ENCODE data around the gene ZBTB21. TPM values are rescaled to one million over a fixed set of nuclear protein-coding genes. Genes with fewer than 3 reads are reported as not detected.

The ZBTB21 gene
- total RNA-seq, 3 donors from 2014 or later: 15.2 to 18.1 (median 16.1) TPM

DNA sequence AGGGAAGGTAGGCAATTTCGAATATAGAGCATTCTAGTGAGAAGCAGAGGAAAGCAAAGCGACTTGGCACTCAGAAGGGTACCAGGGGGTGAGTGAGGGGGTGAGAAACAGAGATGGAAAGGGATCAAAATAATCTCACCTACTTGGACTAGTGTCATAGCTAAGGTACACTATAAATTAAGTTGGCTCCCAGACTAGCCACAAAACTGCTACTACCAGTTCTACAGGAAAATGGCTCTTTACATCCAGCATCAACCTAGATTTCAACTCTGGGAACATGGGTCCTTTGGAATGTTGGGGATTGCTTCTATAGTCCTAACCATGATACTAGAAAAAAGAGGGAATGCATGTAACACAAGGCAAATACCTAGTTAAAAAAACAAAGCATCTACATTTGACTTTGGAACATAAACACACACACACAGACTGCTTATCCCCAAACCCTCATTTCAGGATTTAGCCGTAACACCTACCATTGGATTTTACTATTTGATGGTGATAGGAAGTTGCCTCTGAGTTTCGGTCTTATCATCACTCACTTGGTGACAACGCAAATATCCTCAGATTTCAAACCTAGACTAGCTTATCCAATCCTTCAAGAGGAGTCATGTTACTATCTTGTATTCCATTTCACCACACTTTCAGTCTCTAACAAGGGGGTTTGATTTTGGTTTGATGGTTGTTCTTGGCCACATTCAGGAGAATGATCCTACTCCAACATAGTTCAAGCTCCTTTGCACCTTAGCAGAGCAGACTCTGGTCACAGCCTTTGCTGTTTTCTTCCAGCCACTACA is 5.6 kb downstream of the ZBTB21 start:
- intact Hi-C loops (cut with DNase I; ENCODE audit: low total_unique reads): no loop called here
- Histone ChIP-seq H3K4me1 (no peaks in the 10 kb centered on the region), H3K36me3 (no peaks in the 10 kb centered on the region), H3K4me3 (no peak overlapping the region), H3K9me3 (no peaks in the 10 kb centered on the region), H3K27ac (no peak overlapping the region), H3K27me3 (no peaks in the 10 kb centered on the region)
- TF ChIP-seq POLR2AphosphoS5 (IDR thresholded peaks at IDR 0.05) (no peak), POLR2A (IDR thresholded peaks at IDR 0.05) (no peak)
- TF ChIP-seq, protein P1, sequence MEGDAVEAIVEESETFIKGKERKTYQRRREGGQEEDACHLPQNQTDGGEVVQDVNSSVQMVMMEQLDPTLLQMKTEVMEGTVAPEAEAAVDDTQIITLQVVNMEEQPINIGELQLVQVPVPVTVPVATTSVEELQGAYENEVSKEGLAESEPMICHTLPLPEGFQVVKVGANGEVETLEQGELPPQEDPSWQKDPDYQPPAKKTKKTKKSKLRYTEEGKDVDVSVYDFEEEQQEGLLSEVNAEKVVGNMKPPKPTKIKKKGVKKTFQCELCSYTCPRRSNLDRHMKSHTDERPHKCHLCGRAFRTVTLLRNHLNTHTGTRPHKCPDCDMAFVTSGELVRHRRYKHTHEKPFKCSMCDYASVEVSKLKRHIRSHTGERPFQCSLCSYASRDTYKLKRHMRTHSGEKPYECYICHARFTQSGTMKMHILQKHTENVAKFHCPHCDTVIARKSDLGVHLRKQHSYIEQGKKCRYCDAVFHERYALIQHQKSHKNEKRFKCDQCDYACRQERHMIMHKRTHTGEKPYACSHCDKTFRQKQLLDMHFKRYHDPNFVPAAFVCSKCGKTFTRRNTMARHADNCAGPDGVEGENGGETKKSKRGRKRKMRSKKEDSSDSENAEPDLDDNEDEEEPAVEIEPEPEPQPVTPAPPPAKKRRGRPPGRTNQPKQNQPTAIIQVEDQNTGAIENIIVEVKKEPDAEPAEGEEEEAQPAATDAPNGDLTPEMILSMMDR (IDR thresholded peaks at IDR 0.05): no peak
- no peak for DNase-seq (ENCODE audit: low spot score in 2 of 2)

GRCh38 chr21:42003051-42003461 is 7.1 kb downstream of the ZBTB21 start:
- no peak overlapping the region for H3K27ac ChIP-seq
- no peaks in the 10 kb centered on the region for H3K27me3 ChIP-seq
- no peak for DNase-seq (ENCODE audit: low spot score in 2 of 2)
- no peaks in the 10 kb centered on the region for H3K36me3 ChIP-seq
- no peak overlapping the region for H3K4me3 ChIP-seq
- intact Hi-C loops (cut with DNase I; ENCODE audit: low total_unique reads): no loop called here
- no peaks in the 10 kb centered on the region for H3K9me3 ChIP-seq
- H3K4me1 ChIP-seq: no peaks in the 10 kb centered on the region
- TF ChIP-seq, protein P1 (IDR thresholded peaks at IDR 0.05): no peak
- TF ChIP-seq POLR2A (IDR thresholded peaks at IDR 0.05) (no peak), POLR2AphosphoS5 (IDR thresholded peaks at IDR 0.05) (no peak)

DNA sequence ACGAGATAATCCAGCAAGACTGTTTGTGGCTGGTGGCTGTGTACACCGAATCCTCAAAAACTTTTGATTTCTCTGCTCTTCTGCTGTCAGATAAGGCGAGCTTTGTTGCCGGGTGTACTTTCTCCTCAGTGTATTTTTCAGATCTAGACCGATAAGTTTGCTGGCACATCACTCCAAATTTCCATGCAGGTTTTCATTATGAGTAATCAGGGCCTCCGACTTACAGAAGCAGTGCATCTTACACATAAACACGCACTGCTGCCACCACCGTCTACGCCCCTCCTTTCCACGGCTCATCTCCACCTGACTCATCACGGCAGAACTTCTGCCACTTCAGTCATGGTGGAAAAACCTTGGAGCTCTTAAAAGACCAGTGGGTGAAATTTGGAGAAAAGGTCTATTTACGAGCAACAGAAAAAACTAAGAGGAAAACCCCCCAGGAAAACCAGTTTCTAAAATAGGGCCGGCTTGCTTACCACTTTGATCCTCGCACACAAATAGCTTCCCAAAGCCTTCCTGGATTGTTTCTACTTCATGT is 7.7 kb downstream of the ZBTB21 start:
- TF ChIP-seq POLR2AphosphoS5 (IDR thresholded peaks at IDR 0.05) (no peak), POLR2A (IDR thresholded peaks at IDR 0.05) (no peak)
- TF ChIP-seq, protein P1 (IDR thresholded peaks at IDR 0.05): no peak
- Histone ChIP-seq H3K27ac (no peak overlapping the region), H3K9me3 (no peaks in the 10 kb centered on the region), H3K4me1 (no peaks in the 10 kb centered on the region), H3K4me3 (no peak overlapping the region), H3K27me3 (no peaks in the 10 kb centered on the region), H3K36me3 (no peaks in the 10 kb centered on the region)
- DNase-seq (ENCODE audit: low spot score in 2 of 2): no peak
- intact Hi-C loops (cut with DNase I; ENCODE audit: low total_unique reads): no loop called here

DNA sequence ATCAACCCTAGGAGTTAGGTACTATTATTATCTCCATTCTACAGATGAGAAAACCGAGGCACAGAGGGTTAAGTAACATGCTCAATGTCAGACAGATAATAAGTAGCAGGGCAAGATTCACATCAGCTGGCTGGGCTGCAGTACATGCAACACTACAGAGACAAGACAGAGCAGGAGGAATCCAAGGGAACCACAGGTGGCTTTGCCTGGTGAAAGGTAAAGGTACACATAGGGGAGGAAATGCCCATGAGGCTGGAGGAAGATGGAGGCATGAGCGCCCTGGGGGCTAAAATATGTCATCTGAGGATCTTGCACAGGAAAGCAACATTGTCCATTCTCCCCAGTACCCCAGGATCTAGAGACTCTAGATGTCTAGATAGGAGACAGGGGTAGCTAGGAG is 8.4 kb downstream of the ZBTB21 start:
- Histone ChIP-seq H3K27me3 (no peaks in the 10 kb centered on the region), H3K27ac (no peak overlapping the region), H3K36me3 (no peaks in the 10 kb centered on the region), H3K4me1 (no peaks in the 10 kb centered on the region), H3K4me3 (no peak overlapping the region), H3K9me3 (no peaks in the 10 kb centered on the region)
- DNase-seq (ENCODE audit: low spot score in 2 of 2): no peak
- intact Hi-C loops (cut with DNase I; ENCODE audit: low total_unique reads): no loop called here
- TF ChIP-seq, protein P1 (IDR thresholded peaks at IDR 0.05): no peak
- TF ChIP-seq POLR2AphosphoS5 (IDR thresholded peaks at IDR 0.05) (no peak), POLR2A (IDR thresholded peaks at IDR 0.05) (no peak)

DNA sequence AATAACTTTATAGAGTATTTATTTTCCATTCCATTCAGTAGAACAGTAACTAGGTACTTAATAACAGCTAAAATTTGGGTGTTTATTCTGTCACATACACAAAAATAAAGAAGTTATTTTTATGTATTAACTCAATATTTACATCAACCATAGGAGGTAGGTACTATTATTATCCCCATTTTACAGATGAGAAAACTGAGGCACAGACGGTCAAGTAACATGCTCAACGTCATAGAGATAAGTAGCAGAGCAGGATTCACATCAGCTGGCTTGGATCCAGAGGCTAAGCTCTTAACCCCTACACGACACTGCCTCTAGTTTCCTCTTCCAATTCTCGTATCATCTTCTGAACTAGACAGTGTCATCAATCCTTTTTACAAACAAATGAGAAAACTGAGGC is 9.3 kb downstream of the ZBTB21 start:
- no peaks in the 10 kb centered on the region for H3K27me3 ChIP-seq
- intact Hi-C loops (cut with DNase I; ENCODE audit: low total_unique reads): no loop called here
- no peaks in the 10 kb centered on the region for H3K4me1 ChIP-seq
- DNase-seq (ENCODE audit: low spot score in 2 of 2): no peak
- no peak overlapping the region for H3K4me3 ChIP-seq
- H3K36me3 ChIP-seq: no peaks in the 10 kb centered on the region
- H3K27ac ChIP-seq: no peak overlapping the region
- no peaks in the 10 kb centered on the region for H3K9me3 ChIP-seq
- TF ChIP-seq, protein P1 (IDR thresholded peaks at IDR 0.05): no peak
- no peak for TF ChIP-seq POLR2A (IDR thresholded peaks at IDR 0.05)
- TF ChIP-seq POLR2AphosphoS5 (IDR thresholded peaks at IDR 0.05): no peak
